GM18520 (cell line): ENCODE measurements around the gene GRIN3B.
"Not testable (repeated sequence)": the region's sequence is repeated elsewhere in the genome, so short reads cannot be mapped to it uniquely, and the experiment has no call there.

Experiments
- ATAC-seq: cut with Tn5 transposase; IDR thresholded peaks from one replicate; pipeline ENCODE4 v1.9.1; 2021; ENCODE audit not compliant: unreplicated experiment

The GRIN3B gene, protein sequence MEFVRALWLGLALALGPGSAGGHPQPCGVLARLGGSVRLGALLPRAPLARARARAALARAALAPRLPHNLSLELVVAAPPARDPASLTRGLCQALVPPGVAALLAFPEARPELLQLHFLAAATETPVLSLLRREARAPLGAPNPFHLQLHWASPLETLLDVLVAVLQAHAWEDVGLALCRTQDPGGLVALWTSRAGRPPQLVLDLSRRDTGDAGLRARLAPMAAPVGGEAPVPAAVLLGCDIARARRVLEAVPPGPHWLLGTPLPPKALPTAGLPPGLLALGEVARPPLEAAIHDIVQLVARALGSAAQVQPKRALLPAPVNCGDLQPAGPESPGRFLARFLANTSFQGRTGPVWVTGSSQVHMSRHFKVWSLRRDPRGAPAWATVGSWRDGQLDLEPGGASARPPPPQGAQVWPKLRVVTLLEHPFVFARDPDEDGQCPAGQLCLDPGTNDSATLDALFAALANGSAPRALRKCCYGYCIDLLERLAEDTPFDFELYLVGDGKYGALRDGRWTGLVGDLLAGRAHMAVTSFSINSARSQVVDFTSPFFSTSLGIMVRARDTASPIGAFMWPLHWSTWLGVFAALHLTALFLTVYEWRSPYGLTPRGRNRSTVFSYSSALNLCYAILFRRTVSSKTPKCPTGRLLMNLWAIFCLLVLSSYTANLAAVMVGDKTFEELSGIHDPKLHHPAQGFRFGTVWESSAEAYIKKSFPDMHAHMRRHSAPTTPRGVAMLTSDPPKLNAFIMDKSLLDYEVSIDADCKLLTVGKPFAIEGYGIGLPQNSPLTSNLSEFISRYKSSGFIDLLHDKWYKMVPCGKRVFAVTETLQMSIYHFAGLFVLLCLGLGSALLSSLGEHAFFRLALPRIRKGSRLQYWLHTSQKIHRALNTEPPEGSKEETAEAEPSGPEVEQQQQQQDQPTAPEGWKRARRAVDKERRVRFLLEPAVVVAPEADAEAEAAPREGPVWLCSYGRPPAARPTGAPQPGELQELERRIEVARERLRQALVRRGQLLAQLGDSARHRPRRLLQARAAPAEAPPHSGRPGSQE

DNA sequence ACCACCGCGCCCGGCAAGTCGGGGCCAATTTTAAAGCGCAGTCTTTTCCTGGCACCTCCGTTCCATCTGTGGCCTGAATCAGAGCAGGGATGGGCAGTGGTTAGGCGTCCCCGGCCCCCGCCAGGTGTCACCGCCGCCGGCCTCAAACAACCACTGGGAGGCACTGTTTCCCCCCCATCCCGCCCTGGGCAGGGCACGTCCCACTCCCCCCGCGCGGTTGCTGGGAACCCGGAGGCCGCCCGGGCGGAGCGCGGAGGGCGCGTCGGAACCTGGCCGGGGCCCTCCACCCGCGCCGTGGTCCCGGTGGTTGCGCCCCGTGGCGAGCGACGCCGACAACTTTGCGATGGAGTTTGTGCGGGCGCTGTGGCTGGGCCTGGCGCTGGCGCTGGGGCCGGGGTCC lies at the start of gene GRIN3B:
Gene GRIN3B (plus strand): TSS at position 325 of the 400 bp plus-strand sequence. CDS start 19 bp downstream, at position 344.
- no peak for ATAC-seq

DNA sequence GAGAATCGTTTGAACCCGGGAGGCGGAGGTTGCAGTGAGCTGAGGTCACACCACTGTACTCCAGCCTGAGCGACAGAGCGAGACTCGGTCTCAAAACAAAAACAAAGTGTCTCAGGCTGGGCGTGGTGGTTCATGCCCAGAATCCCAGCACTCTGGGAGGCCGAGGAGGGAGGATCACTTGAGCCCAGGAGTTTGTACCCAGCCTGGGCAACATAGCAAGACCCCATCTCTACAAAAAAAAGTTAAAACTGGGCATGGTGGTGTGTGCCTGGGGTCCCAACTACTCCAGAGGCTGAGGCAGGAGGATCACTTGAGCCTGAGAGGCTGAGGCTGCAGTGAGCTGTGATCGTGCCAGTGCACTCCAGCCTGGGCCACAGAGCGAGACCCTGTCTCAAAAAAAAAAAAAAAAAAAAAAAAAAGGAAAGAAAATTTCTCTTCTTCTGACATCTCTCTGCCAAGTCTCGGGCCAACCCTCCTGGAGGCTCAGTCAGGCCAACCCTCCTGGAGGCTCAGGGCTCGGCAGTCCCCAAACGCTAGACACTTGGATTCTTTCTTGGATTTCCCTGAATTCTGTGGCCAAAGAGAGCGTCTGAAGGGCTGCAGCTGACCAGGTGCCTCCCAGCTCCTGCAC lies 48.1 kb upstream of the GRIN3B start:
- ATAC-seq, result no peak

DNA sequence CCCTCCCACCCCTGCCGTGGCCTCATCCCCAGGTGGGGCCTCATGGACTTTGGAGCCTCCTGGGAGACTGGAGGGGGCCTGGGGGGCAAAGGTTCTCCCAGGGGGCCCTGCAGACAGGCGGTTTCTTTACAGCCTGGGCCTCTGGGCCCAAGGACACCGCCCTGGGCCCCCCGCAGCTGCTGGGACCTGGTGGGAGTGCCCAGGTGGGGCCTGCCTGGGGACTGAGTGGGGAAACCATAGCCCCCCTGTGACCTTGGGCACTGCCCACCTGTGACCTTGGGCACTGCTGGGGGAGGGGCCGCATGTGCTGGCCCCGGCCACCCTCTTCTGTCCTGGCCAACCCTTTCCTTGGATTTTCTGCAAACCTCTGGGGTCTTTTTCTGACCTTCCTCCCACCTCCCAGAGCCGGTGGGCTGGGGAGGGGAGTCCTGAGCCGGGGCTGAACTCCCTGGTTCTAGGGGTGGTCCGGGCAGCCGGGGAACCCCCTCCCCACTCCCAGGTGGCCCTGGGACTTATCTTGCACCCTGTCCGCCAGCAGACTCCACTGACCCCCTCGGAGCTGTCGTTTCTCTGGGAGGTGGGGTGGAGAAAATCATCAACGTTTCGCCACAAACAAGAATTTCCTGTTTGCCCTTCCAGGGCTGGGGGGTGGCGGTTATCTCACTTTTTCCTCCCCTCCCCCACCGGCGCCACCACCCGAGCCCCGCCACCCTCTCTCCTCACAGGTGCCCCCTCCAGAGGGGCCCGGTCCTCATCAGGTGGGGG lies 47.4 kb upstream of the GRIN3B start:
- ATAC-seq, result no peak

GRCh38 chr19:953445-954271 lies 46.6 kb upstream of the GRIN3B start:
- ATAC-seq, result no peak

DNA sequence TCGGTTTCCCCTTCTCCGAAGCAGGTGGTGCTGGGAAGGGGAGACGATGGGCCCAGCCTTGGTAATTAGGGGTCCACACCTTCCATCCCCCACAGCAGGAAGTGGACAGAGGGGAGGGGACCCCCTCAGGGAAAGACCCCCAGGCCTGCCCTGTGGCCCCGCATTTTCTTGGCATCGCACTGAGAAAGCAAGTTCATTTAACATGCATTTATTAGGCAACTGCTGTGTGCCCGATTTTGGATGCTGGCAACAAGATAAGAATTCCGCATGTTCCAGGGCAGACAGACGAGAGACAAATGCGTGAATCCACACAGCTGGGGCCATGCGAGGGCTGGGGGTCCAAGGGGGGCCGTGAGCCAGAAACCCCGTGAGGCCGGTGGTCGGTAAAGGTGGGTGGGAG lies 45.9 kb upstream of the GRIN3B start:
- no peak for ATAC-seq

- peak; percentile 48 for ATAC-seq
Measured at GRCh38 chr19:954672-955494, 45.3 kb upstream of the GRIN3B start.

DNA sequence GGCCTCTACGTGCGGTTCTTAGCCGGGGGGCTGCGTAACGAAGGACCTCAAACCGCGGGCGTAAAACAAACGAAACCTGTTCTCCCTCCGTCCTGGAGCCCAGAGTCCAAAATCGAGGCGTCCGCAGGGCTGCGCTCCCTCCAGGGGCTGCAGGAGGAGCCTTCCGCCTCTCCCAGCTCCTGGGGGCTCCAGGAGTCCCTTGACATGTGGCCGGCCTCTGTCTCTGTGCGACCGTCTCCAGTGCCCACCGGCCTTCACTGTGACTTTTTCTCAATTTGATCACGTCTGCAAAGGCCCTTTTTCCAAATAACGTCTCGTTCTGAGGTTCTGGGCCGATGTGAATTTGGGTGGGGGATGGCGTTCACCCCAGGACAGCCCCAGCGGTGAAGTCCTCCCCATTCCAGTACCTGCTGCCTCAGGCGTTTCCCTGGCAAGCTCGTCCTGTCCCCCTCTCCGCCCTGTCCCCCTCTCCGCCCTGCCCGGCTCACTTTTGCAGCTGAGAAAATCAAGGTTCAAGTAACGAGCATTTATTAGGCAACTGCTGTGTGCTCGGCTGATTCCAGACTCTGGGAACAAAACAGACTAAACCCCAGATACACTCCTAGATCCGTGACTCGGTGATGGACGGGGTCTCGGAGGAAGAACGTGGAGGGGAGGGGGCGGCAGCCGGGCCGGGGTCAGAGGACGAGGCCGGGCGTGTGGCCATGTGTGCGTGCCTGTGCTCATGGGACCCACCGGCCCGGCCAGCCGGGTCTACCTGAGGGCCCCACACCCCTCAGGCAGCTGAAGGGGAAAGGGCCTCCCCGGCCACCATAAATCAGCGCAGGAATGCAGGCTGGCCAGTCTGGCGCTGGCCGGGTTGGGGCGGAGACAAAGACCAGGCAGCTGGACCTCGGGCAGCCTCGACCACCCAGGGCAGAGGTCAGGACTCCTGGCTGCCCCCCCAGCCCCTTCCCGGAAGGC lies 44.1 kb upstream of the GRIN3B start:
- no peak for ATAC-seq

DNA sequence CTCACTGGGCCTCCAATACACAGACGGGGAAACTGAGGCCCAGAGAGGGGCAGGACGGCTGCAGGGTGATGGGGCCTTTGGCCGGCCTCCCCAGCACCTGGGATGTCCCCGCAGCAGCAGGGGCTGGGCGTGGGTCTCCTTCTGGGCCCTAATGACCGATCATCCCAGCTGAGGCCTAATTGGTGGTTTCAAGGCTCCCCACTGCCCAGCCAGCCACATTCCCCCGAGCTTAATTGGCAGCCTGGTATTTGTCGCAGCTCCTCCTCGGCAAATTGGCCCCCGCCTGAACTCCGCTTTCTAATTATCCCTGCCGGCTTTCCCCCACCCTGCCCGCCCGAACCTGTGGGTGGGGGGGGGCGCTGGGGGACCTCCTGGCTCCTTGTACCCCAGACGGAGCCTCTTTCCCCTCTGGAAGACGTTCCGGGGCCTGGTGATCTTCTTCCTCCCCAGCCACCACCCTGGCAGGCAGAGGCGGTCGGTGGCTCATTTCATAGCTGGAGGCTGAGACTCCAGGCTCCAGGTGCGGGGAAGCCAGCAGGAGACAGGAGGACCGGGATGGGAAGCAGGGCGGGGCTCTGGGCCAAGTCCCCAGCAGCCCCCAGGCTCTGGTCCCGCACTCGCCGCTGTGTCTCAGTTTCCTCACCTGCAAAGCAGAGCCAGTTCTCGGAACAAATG lies 43.3 kb upstream of the GRIN3B start:
- no peak for ATAC-seq

- not testable (repeated sequence) for ATAC-seq
Measured at GRCh38 chr19:957578-957977, 42.6 kb upstream of the GRIN3B start.

GRCh38 chr19:958967-959855 lies 41.0 kb upstream of the GRIN3B start:
- no peak for ATAC-seq

DNA sequence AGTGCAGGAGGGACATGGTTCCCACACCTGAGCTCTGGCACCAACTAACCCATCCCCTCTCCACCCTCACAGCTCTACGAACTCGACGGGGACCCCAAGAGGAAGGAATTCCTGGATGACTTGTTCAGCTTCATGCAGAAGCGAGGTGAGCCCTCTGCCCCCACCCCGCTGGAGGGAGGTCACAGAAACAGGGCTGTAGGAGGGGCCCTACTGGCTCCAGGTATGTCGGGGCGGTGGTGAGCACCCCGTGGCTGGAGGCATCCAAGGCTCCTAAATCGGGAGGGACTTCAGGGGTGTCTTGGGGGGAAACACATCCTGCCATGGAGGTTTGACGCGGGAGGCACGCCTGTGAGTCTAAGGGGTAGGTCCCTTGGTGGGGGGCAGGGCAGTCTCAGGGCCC lies 40.2 kb upstream of the GRIN3B start:
- no peak for ATAC-seq

DNA sequence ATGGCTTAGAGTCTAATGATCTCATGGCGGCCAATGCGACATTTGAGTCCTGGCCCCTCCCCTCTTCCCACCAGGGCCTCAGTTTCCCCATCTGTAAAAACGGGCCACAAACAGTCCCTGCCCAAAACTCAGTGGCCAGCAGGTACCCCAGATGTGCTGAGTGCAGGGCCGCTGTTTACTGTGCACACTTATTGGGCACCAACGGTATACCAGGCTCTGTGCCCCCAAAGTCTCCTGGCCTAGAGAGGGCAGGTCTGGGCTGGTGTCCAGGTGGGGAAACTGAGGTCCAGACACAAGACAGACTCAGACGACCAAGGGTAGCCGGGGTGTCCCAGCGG lies 39.6 kb upstream of the GRIN3B start:
- ATAC-seq, result no peak

- ATAC-seq, result no peak
Measured at GRCh38 chr19:961866-962620, 38.2 kb upstream of the GRIN3B start.

DNA sequence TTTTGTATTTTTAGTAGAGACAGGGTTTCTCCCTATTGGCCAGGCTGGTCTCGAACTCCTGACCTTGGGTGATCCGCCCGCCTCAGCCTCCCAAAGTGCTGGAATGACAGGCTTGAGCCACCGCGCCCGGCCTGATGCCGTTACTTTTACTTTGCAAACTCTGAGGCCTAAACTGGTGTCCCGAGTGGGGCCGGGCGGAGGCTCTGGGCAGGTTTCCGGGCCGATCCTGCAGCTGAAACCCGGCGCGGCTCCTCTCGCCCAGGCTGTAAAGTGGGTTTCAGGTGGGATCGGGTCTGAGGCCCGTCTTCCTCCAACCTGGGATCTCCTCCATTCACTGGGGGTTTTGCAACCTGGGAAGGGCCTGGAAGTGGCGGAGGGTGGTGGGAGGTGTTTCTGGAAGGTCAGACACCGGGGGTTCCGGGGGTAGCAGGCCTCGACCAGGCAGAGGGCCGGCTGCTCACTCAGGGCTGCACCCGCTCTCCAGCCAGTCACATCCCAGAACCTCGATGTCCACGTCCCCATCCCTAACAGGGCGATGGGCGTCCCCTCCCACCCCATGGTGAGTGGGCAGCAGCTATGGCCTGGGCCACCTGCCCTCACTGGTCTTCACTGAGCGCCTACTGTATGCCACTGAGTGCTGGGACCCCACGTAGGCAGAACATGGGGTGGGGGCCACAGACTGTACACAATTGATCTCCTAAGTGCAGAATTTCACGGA lies 37.4 kb upstream of the GRIN3B start:
- ATAC-seq, result no peak

DNA sequence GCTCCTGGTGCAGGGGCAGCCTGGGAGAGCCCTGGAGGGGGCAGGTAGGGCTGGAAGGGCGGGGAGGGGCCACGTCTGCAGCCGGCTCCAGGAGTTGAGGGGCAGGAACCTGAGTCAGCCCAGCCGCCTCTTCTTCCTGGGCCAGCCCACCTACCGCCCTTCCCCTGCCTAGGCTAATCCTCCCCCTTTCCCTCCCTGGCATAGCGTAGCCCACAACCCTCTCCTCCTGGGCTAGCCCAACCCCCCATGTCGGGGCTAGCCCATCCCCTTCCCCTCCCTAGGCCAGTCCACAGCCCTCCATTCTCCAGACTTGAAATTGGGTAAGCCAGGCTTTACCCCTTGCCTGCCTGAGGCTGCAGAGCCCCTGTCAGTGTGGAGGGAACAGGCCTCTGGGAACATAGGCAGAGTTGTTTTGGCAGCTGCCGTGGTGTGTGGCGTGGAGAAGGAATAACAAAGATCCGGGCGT lies 36.7 kb upstream of the GRIN3B start:
- no peak for ATAC-seq
